Activated CD4-positive, CD25-positive, alpha-beta regulatory T cell (primary cell): Measurements from ENCODE around the gene FAM8A1.
"Not testable (repeated sequence)": the region's sequence is repeated elsewhere in the genome, so short reads cannot be mapped to it uniquely, and the experiment has no call there.

Source experiments
- DNase-seq, 4 experiments: peaks; one replicate each; lab custom pipeline; 2025; lab: John Stamatoyannopoulos, UW

The FAM8A1 gene, protein sequence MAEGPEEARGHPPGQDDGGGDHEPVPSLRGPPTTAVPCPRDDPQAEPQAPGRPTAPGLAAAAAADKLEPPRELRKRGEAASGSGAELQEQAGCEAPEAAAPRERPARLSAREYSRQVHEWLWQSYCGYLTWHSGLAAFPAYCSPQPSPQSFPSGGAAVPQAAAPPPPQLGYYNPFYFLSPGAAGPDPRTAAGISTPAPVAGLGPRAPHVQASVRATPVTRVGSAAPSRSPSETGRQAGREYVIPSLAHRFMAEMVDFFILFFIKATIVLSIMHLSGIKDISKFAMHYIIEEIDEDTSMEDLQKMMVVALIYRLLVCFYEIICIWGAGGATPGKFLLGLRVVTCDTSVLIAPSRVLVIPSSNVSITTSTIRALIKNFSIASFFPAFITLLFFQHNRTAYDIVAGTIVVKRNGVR

DNA sequence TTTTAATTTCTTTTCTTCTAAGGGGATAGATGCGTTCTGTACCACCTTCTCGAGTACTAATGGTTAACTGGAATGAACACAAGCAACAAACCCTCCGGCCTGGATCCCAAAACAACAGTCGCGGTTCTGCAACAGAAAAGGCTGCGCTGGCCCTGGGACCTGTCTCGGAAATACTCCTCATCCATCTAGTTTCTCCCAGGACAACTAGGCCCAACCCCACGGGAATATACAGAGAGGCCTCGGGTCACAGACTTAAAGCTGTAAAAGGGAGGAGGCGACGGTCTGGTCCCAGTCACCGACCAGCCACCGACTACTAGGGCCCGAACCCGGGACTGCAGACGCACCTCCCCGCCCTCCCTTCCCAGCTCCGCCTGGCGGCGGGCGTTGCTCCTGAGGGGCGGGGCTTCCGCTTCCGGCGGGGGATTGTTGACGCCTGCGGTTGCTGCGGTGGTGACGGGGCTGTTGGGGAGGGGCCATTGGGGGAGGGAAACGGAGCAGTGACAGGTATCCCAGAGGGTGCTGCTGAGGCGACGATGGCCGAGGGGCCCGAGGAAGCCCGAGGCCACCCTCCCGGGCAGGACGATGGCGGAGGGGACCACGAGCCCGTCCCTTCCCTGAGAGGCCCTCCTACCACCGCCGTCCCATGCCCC is at the start of gene FAM8A1:
Gene FAM8A1 (plus strand): TSS at position 426 of the 650 bp plus-strand sequence. CDS start 108 bp downstream, at position 534.
- peak; percentile 82 to 92 (median 88) for DNase-seq

DNA sequence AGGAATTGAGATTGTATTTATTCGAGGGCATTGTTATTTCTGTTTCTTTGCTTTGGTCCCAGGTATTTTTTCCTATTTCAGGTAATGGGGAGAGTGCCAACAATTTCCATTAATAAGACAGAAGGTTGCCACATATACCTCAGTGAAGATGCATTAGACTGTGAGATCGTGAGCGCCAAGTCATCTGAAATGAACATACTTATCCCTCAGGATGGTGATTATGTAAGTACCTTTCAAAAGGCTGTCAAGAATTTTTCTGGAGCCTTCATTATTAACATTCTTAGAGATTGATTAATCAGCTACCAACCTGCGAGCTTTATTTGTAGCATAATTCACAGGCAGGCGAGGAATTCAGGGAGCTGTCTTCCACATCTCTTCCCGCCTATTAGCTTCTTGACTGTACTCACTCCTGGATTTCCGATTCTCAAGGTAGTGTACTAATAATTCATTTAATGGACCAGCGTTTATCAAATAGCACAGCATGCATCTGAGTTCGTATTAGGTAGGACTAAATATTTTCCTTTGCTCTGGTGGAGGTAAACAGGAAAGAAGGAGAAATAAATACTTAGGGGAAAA is 48.6 kb upstream of the FAM8A1 start:
- DNase-seq, result no peak

DNA sequence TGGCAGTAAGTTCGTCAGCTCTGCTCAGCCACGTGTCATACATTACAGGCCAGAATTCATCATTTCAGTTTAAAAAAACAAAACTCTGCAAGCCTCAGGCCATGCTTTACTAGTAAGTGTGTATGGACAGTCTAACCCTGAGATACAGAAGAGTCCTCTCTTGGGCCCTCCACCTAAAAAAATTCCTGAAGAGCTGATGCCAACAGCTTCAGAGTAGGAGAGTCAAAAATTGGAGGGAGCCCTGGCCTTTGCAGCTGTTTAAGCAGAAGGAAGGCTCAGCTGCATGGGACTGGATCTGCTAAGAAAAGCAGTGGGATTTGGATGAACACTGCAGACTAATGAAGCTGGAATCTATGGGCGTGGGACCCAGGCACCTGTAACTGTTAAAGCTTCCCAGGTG is 47.2 kb upstream of the FAM8A1 start:
- DNase-seq, result no peak

DNA sequence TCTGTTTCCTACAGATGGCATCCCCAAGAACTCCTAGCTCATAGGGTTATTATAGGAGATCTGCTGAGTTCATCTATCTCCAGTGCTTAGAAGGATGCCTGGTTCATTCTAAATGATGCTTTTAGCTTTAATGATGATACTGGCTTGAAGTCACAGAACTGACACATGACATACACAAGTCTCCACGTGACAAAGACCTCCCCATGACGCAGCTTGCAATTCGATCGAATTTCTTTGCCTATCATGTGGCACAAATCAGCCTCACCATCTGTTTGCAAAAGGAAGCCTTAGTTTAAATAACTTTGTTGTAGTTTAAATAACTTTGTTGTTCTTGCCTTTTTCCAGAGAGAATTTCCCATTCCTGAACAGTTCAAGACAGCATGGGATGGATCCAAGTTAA is 44.1 kb upstream of the FAM8A1 start:
- DNase-seq, result no peak

DNA sequence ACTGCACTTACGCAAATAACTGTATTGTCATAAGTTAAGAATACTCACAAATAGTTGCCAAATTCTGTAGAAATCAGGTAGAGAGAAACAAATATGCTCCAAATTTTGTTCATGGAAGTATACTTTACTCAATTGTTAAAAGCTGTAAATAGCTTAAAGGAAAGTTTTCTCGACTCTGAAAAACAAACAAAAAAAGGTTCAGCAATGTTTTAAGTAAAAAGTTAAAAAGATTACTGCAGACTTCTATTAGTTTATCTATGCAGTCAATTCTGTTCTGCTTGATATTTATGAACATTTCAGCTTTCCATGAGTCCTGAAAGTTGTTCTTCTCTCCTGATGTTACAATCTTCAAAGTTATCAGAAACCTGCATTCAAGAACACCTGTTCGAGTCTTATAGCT is 37.5 kb upstream of the FAM8A1 start:
- DNase-seq, result no peak

DNA sequence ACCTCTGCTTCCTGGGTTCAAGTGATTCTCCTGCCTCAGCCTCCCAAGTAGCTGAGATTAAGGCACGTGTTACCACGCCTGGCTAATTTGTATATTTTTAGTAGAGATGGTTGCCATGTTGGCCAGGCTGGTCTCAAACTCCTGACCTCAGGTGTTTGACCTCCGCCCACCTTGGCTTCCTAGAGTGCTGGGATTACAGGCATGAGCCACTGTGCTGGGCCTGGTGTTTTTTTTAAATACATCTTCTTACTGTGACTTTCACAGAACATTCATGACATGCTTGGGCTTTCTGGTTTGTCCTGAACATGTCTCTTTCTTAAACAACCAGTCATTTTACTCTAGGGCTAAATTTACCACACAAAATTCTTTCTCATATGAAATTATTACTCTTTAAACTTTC is 34.7 kb upstream of the FAM8A1 start:
- DNase-seq, result no peak

DNA sequence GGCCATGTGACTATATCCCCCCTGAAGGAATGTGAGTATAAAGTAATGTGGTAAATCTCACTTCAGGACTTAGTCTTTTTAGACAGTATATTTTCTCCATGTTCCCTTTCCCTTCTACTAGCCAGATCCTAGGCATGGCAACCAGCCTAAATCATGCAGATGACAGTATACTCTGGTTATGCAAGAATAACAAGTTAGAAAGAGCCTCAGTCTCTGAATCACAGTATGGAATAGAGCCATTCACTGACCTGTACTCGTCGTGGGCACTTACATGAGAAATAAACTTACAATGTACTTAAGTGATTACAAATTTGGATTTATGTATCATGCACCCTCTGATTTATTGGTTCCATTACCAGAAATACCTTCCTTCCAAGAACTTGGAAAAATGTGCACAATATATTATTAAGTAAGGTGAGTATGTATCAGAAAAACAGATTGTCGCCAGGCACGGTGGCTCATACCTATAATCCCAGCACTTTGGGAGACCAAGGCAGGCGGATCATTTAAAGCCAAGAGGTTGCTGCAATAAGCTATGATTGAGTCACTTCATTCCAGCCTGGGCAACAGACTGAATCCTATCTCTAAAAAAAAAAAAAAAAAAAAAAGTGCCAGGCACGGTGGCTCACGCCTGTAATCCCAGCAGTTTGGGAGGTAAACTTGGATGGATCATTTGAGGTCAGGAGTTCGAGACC is 25.1 kb upstream of the FAM8A1 start:
- no peak for DNase-seq

DNA sequence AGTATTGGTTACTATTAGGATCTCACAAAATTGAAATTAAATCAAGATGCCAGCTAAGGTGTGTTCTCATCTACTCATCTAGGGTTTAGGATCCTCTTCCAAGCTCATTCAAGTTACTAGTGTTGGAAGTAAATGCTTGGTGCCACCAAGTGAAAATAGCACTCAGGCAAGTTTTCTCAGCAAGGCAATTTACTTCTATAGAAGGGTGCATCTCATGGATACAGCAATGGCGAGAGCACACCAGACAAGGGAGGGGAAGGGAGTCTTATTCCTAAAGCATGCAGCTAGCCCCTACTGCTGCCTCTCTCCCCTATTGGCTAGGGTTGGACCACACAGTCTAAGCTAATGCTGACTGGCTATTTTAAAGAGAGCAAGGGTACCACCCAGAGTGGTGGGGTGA is 23.0 kb upstream of the FAM8A1 start:
- DNase-seq, result no peak

DNA sequence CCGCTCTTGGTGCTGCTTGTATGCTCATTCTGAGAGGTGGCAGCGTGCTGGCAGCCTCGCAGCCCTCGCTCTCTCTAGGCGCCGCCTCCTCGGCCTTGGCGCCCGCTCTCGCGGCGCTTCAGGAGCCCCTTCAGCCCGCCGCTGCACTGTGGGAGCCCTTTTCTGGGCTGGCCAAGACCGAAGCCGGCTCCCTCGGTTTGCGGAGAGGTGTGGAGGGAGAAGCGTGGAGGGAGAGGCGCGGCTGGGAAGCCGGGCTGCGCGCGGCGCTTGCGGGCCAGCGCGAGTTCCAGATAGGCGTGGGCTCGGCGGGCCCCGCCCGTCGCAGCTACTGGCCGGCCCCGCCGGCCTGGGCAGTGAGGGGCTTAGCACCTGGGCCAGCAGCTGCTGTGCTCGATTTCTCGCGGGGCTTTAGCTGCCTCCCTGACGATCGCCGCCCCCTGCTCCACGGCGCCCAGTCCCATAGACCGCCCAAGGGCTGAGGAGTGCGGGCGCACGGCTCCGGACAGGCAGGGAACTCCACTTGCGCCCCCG is 19.5 kb upstream of the FAM8A1 start:
- no peak for DNase-seq

DNA sequence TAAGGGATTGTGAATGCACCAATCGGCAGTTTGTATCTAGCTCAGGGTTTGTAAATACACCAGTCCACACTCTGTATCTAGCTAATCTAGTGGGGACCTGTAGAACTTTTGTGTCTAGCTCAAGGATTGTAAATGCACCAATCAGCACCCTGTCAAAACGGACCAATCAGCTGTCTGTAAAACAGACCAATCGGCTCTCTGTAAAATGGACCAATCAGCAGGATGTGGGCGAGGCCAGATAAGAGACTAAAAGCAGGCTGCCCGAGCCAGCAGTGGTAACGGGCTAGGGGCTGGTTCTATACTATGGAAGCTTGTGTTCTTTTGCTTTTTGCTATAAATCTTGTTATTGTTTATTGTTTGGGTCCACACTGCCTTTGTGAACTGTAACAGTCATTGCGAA is 18.8 kb upstream of the FAM8A1 start:
- DNase-seq, result not testable (repeated sequence)

DNA sequence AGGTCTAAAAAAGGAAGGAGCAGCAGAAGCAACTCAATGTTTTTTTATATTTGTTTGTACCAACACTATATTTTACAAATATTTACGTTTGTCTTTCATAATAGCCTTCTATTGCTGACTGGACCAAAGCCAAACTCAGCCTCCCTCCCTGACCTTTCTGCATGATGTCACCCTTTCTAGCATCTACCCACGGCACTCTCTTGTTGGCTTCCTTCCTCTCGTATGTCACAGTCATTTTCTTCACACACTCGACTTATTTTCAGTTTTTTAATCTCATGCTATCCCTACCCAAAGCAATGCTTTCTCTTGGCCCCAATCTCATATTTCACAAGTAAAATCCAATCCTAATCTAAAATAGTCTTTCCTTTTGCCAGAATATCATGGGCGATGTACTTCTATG is 16.3 kb upstream of the FAM8A1 start:
- DNase-seq, result no peak

DNA sequence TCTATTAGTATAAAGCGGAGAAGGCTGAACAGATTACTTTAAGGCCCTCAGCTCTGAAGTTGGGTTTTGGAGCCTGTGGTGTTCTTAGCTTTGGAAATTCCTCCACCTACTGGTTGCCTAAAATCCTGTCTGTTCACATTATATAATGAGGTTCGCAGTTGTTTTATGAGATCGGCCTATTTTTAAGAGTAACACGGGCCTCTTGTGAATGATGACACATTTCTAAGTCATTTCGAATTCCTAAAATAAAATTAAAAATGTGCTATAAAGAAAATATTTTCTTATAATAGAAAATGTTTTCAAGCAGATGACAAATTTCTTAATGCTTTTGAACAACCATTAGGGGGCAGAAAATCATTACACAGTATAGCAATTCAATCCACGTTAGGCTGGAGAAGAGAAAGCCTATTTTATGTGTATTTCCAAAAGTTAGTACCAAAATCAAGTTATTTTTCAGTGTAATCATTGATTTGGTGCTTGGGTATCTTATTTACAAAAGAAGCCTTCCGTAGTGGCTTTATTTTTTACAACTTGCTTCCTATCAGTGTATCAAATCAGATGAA is 15.8 kb upstream of the FAM8A1 start:
- DNase-seq, result no peak

DNA sequence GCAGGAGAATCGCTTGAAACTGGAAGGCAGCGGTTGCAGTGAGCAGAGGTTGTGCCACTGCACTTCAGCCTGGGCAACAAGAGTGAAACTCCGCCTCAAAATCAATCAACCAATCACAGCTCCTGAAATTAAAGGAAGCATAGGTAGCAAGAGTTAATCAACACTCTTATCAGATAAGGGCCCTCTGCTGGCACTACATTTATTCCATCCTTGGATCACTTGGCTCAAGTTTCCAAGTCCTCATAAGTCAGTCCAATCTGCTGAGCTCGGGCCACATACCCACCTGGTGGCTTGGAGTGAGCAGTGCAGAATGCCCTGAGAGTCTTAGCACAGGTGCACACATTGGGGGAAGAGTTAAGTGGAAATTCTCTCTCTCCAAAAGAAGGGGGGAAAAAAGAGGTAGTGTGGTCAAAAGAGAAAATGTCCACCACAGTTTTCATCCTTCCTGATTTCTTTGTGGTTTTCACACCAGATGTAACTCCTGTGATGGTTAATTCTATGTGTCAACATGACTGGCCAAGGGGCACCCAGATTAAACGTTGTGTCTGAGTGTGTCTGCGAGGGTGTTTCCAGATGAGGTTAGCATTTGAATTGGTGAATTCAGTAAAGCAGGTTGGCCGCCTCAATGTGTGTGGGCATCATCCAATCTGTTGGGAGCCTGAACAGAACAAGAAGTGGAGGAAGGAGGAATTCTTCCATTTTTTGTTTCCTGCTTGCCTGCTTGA is 14.2 kb upstream of the FAM8A1 start:
- DNase-seq, result no peak

DNA sequence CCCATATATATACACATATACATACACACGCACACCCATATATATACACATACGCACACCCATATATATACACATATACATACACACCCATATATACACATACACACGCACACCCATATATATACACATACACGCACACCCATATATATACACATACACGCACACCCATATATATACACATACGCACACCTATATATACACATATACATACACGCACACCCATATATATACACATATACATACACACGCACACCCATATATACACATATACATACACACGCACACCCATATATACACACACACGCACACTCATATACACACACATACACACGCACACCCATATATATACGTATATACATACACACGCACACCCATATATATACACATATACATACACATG is 13.5 kb upstream of the FAM8A1 start:
- DNase-seq, result not testable (repeated sequence)

DNA sequence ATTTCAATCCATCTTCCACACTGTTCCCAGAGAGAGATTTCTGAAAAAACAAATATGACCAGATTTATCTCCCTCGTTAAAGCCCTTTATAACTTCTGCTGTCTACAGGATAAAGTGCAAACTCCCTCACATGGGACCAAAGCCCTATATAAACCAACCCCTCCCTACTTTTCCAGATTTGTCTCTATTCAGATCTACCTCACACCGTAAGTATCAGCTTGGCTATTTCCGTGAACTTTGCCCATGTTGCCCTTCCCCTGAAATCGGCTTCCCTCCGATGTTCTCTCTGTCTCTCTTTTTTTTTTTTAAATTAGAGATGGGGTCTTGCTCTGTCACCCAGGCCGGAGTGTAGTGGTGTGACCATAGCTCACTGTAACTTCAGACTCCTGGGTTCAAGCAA is 12.1 kb upstream of the FAM8A1 start:
- DNase-seq, result no peak

DNA sequence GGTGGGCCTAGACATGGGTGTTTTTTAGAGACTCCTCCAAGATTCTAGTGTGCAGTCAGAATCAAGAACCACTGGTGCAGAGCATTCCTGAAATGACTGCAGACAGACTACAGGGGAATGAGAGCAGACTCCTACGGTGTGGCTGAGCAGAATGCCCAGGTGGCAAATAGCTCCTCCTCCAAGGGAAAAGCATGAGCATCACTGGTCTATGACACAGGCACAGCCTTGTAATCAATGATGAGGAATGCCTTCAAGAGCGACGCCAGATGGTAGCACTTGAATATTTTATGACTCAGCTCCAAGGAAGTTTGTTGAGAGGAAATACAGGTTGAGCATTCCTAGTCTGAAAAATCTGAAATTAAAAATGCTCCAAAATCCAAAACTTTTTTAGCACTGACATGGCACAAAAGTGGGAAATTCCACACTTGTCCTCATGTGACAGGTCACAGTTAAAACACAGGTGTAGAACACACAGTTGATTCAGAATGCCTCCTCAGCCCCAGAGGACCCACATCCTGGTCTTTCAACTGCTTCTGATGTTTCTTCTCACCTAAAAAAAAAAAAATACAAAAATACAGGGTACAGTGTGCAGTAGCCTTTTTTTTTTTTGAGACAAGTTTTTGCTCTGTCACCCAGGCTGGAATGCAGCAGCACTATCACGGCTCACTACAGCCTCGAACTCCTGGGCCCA is 10.6 kb upstream of the FAM8A1 start:
- no peak for DNase-seq

DNA sequence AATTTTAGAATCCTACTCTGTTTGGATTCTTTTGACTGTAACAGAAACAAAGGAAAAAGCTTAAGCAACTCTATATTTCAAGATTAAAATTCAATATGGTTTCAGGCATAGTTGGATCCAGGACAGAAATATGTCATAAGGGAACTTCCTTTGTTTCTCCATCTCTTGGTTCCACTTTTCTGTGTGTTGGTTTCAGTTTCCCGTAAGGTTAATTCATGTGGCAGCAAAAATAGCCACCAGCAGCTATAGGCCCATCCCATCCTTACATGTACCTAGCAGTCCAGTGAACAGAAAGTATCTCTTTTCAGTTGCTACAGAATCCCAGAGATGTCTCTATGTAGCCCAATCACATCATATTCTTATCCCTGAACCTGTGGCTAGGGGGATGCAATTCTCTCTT is 8.8 kb upstream of the FAM8A1 start:
- DNase-seq, result no peak

DNA sequence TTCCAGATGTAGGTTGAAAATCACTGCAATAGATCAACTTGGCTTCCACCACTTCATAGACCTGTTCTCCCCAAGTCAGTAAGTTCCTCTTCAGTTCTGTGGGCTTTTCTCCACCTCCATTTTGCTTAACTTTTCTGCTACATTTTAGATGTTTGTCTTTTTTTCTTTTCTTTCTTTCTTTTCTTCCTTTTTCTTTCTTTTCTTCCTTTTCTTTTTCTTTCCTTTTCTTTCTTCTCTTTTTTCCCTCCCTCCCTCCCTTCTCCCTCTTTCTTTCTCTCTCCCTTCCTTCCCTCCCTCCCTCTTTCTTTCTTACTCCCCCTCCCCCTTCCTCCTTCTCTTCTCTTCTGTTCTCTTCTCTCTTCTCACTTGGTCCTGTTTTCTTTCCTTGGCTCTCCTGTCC is 6.9 kb upstream of the FAM8A1 start:
- no peak for DNase-seq

DNA sequence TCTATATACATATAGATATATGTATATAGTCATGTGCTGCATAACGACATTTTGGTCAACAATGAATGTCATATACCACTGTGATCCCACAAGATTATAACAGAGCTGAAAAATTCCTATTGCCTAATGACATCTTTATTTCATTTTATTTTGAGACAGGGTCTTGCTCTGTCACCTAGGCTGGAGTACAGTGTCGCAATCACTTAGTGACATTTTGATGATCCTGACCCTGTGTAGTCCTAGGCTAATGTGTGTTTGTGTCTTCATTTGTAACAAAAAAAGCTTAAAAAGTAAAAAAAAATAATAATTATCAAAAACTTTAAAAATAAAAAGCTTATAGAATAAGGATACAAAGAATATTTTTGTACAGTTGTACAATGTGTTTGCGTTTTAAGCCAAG is 4.0 kb upstream of the FAM8A1 start:
- no peak for DNase-seq

DNA sequence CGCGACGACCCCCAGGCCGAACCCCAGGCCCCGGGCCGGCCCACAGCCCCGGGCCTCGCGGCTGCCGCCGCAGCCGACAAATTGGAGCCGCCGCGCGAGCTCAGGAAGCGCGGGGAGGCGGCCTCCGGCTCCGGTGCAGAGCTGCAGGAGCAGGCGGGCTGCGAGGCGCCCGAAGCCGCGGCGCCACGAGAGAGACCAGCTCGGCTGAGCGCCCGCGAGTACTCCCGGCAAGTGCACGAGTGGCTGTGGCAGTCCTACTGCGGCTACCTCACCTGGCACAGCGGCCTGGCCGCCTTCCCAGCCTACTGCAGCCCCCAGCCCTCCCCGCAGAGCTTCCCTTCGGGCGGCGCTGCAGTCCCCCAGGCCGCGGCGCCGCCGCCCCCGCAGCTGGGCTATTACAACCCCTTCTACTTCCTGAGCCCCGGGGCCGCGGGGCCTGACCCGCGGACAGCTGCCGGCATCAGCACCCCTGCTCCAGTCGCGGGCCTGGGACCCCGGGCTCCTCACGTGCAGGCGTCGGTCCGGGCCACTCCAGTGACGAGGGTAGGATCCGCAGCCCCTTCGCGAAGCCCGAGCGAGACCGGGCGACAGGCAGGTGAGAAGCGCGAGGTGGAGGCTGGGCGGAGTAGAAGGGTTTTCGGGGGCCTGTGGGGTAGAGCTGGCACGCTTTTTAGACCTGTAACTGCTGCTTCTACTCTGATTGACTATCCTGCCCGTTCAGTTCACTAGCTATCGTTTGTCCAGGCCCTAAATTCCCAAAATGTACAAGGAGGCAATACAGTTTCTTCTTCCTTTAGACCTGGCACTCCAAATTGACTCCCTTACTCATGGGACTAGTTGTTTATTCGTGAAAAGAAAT is 654 bp downstream of the FAM8A1 start:
- DNase-seq, result peak; percentile 15 to 45 (median 22)
